Sigmoid colon (tissue), 4 donors: ENCODE data around the gene SEMA4F.

Experiments
- EP300 ChIP-seq, 4 donors: sonication (generic); formaldehyde crosslinking; IDR thresholded peaks; one replicate each; pipeline ENCODE4 v1.6.1; 2017; ENCODE audit warnings: antibody characterized with exemption in 4 of 4
- POLR2A ChIP-seq, 2 donors: fragments of 450-650 bp; IDR thresholded peaks; one replicate each; pipeline ENCODE4 v1.6.1; 2016; ENCODE audit warnings: antibody characterized with exemption in 2 of 2, mild to moderate bottlenecking in 2 of 2, moderate library complexity in 2 of 2
- POLR2AphosphoS5 ChIP-seq, 4 donors: sonication (generic); formaldehyde crosslinking; IDR thresholded peaks; one replicate each; pipeline ENCODE4 v1.6.1; 2017; ENCODE audit warnings: antibody characterized with exemption in 4 of 4
- TF ChIP-seq, protein P1 (sequence below), 4 experiments: fragments of 450-650 bp in 3 of 4; fragments of 200-600 bp in 1 of 4; IDR thresholded peaks; one replicate each; pipeline ENCODE4 v1.5.1; 2016 to 2019; ENCODE audit warnings: antibody characterized with exemption in 4 of 4, mild to moderate bottlenecking in 3 of 4, moderate library complexity in 2 of 4

- TF ChIP-seq, protein P1, sequence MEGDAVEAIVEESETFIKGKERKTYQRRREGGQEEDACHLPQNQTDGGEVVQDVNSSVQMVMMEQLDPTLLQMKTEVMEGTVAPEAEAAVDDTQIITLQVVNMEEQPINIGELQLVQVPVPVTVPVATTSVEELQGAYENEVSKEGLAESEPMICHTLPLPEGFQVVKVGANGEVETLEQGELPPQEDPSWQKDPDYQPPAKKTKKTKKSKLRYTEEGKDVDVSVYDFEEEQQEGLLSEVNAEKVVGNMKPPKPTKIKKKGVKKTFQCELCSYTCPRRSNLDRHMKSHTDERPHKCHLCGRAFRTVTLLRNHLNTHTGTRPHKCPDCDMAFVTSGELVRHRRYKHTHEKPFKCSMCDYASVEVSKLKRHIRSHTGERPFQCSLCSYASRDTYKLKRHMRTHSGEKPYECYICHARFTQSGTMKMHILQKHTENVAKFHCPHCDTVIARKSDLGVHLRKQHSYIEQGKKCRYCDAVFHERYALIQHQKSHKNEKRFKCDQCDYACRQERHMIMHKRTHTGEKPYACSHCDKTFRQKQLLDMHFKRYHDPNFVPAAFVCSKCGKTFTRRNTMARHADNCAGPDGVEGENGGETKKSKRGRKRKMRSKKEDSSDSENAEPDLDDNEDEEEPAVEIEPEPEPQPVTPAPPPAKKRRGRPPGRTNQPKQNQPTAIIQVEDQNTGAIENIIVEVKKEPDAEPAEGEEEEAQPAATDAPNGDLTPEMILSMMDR (IDR thresholded peaks at IDR 0.05) = no peak
- TF ChIP-seq POLR2A (IDR thresholded peaks at IDR 0.05) (no peak), POLR2AphosphoS5 (IDR thresholded peaks at IDR 0.05) (no peak), EP300 (IDR thresholded peaks at IDR 0.05) (no peak)
Measured at GRCh38 chr2:74645344-74645743, 8.7 kb upstream of the SEMA4F start.
